HG02642 (cell line): Measurements from ENCODE around the gene SUMO3.
"Not testable (repeated sequence)": the region's sequence is repeated elsewhere in the genome, so short reads cannot be mapped to it uniquely, and the experiment has no call there.

ENCODE experiments used
- ATAC-seq: cut with Tn5 transposase; IDR thresholded peaks from one replicate; pipeline ENCODE4 v1.9.1; 2021; ENCODE audit warnings: mild to moderate bottlenecking; ENCODE audit not compliant: unreplicated experiment, poor library complexity

SUMO3 gene

GRCh38 chr21:44832516-44833255 lies 14.8 kb upstream of the SUMO3 start:
- ATAC-seq = not testable (repeated sequence)

- no peak for ATAC-seq
These were observed 13.5 kb upstream of the SUMO3 start for GRCh38 chr21:44831227-44831860.

GRCh38 chr21:44829507-44830092 lies 11.7 kb upstream of the SUMO3 start:
- ATAC-seq = no peak

- no peak for ATAC-seq
These were observed 10.6 kb upstream of the SUMO3 start for GRCh38 chr21:44828362-44829056.

- no peak for ATAC-seq
These were observed 5.4 kb upstream of the SUMO3 start for GRCh38 chr21:44823179-44823660.

GRCh38 chr21:44822484-44823178 lies 4.8 kb upstream of the SUMO3 start:
- no peak for ATAC-seq

GRCh38 chr21:44820851-44821250 lies 3.0 kb upstream of the SUMO3 start:
- no peak for ATAC-seq

- ATAC-seq = no peak
These were observed 1.7 kb upstream of the SUMO3 start for GRCh38 chr21:44819283-44820243.

- no peak for ATAC-seq
These were observed 764 bp upstream of the SUMO3 start for GRCh38 chr21:44818640-44819011.

- ATAC-seq = peak; percentile 76
These were observed 369 bp downstream of the SUMO3 start for GRCh38 chr21:44817506-44817880.

GRCh38 chr21:44816761-44817505 lies 929 bp downstream of the SUMO3 start:
- ATAC-seq = no peak

- no peak for ATAC-seq
These were observed 1.8 kb downstream of the SUMO3 start for GRCh38 chr21:44815852-44816628.

- ATAC-seq = no peak
These were observed 2.6 kb downstream of the SUMO3 start for GRCh38 chr21:44815225-44815624.

- no peak for ATAC-seq
These were observed 3.3 kb downstream of the SUMO3 start for GRCh38 chr21:44814498-44815023.

GRCh38 chr21:44813727-44814126 lies 4.1 kb downstream of the SUMO3 start:
- ATAC-seq = no peak

GRCh38 chr21:44813149-44813548 lies 4.7 kb downstream of the SUMO3 start:
- no peak for ATAC-seq

GRCh38 chr21:44812640-44813039 lies 5.2 kb downstream of the SUMO3 start:
- no peak for ATAC-seq

- no peak for ATAC-seq
These were observed 7.1 kb downstream of the SUMO3 start for GRCh38 chr21:44810779-44811178.
